ENCODE results near the gene SAPCD1. TPM values are rescaled to one million over a fixed set of nuclear protein-coding genes. Genes with fewer than 3 reads are reported as not detected.

The SAPCD1 gene
- total and polyA plus RNA-seq, 10 of the 15 experiments (the other 5 are each of a cell fraction or from before 2014, with no cell fraction given), result 1.6 to 13.0 (median 5.4) TPM

DNA sequence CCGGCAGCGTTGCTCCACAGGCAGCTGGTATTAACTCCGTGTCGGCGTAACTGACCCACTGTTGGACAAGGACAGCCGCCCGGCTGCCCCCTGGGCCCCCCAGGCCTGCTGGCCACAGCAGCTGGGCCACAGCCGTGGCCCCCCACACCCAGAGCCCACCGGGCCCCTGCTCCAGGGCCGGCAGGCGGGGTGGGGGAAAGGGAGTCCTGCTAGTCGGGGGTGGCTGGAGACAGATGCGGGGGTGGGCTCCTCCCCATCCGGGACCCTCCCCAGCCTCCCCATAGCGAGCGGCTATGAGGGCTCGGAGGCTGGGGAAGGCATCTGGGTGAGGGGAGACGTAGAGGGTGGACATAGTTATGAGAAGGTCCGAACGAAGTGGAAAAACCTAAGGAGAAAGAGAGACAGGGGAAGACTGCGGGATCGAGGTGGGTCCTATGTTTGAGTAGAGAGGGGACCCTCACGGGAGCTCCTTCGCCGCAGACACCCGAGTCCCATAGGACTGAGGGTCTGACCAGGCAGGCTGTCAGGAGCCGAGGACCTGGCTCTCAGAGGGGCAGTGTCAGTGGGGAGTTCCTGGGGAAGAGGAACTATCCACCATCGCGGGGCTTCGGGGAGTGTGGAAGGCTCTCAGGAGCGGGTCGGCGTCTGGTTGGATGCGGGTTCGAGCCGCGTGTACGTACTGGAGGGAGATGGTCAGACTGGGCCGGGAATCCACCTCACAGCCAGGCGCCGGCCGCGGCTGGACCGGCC, 32.6 kb downstream of the SAPCD1 start:
- H4K20me1 ChIP-seq (ENCODE audit: control insufficient read depth, insufficient read depth), result no peaks in the 10 kb centered on the region
- ChIA-PET RAD21 (ENCODE audit: unreplicated experiment) (interaction anchor here (1.0 to 2.6 kb wide), 11 partner anchors 11 to 68 kb away, joined by 3 to 19 read pairs (median 4); partner anchors contain the start of genes HSPA1A, HSPA1B, HSPA1L and LSM2), CTCF (interaction anchor here (0.6 to 3.7 kb wide), 7 partner anchors 10 to 65 kb away, joined by 3 to 26 read pairs (median 5); partner anchors contain the start of genes LSM2 and VWA7), SMC1A (ENCODE audit: uncharacterized antibody, unreplicated experiment) (interaction anchor here (0.6 to 2.2 kb wide), 9 partner anchors 12 to 69 kb away, joined by 3 to 10 read pairs (median 4); partner anchors contain the start of genes LSM2 and NEU1), POLR2A (interaction anchor here (0.9 to 3.5 kb wide), 10 partner anchors 11 to 67 kb away, joined by 3 to 32 read pairs (median 7); partner anchors contain the start of genes HSPA1A, HSPA1B, HSPA1L and LSM2)
- no TSS peak for BruUV-seq (replicated peaks)
- peak overlapping the region; percentile 81 for H3K9ac ChIP-seq (ENCODE audit: control insufficient read depth, insufficient read depth, low read length)
- H3K27me3 ChIP-seq (replicated peaks in 1 of 2; ENCODE audit: control insufficient read depth in 2 of 2, insufficient read depth in 2 of 2, low read length in 1 of 2), result no peaks in the 10 kb centered on the region
- H2AFZ ChIP-seq (ENCODE audit: control insufficient read depth, low read depth, low read length), result peak overlapping the region; percentile 94
- H3K27ac ChIP-seq (ENCODE audit: control insufficient read depth, insufficient read depth), result peak overlapping the region; percentile 95
- WGBS (ENCODE audit: insufficient coverage, insufficient replicate concordance, low lambda C conversion rate, missing lambda C conversion rate), result under 1% methylated on average over 43 of the region's 44 CpGs
- FAIRE-seq (no peak), DNase-seq (ENCODE audit: low read depth, low spot score) (no peak), ATAC-seq (peak; percentile 27)
- in situ Hi-C loops (cut with MboI) (no loop called here), intact Hi-C loops (cut with micrococcal nuclease; ENCODE audit: unreplicated experiment) (loop anchor here (5.0 kb wide), 1 partner anchor 37 kb away; no protein-coding TSS in a partner anchor)
- H3K9me3 ChIP-seq (replicated peaks; ENCODE audit: control insufficient read depth, insufficient read depth, low read length), result no peaks in the 10 kb centered on the region
- peaks cover 7 to 11% of the 10 kb centered on the region in 2 experiments; a peak in 3 of 4 replicates for H3K36me3 ChIP-seq (ENCODE audit: control insufficient read depth in 2 of 2, insufficient read depth in 2 of 2, low read length in 1 of 2)
- peaks cover 6% of the 10 kb centered on the region for H3K4me1 ChIP-seq (ENCODE audit: control insufficient read depth, insufficient read depth, low read length)
- H3K4me3 ChIP-seq, result peak overlapping the region; percentile 81
- H3K79me2 ChIP-seq (ENCODE audit: control insufficient read depth, insufficient read depth, low read length), result peaks cover 21% of the 10 kb centered on the region
- H3K4me2 ChIP-seq (ENCODE audit: control insufficient read depth, insufficient read depth), result peak overlapping the region; percentile 47
- TF ChIP-seq, protein P1, sequence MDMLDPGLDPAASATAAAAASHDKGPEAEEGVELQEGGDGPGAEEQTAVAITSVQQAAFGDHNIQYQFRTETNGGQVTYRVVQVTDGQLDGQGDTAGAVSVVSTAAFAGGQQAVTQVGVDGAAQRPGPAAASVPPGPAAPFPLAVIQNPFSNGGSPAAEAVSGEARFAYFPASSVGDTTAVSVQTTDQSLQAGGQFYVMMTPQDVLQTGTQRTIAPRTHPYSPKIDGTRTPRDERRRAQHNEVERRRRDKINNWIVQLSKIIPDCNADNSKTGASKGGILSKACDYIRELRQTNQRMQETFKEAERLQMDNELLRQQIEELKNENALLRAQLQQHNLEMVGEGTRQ (IDR thresholded peaks at IDR 0.05; ENCODE audit: borderline replicate concordance, low read depth, low read length), result no peak
- TF ChIP-seq STAT3 (IDR thresholded peaks at IDR 0.05; ENCODE audit: low read depth, low read length), result no peak
- no peak for TF ChIP-seq NFIC (IDR thresholded peaks at IDR 0.05; ENCODE audit: low read depth, low read length)
- no peak for TF ChIP-seq STAT1 (conservative IDR thresholded peaks at IDR 0.05)
- no peak for TF ChIP-seq ATF7 (IDR thresholded peaks at IDR 0.05; ENCODE audit: low read depth)
- no peak for TF ChIP-seq MTA2 (IDR thresholded peaks at IDR 0.05; ENCODE audit: low read depth)
- TF ChIP-seq HDAC2 (IDR thresholded peaks at IDR 0.05), result no peak
- peak in 1 of 2 experiments; percentile 50; a peak in 1 of 3 replicates for TF ChIP-seq EGR1 (IDR thresholded peaks at IDR 0.05; ENCODE audit: borderline replicate concordance in 1 of 2, low read depth in 2 of 2, low read length in 2 of 2)
- 0 out of 2 replicates have a peak, but pooled peaks have one; percentile 4 for TF ChIP-seq SIN3A (IDR thresholded peaks at IDR 0.05; ENCODE audit: low read depth, low read length)
- TF ChIP-seq, protein P2, sequence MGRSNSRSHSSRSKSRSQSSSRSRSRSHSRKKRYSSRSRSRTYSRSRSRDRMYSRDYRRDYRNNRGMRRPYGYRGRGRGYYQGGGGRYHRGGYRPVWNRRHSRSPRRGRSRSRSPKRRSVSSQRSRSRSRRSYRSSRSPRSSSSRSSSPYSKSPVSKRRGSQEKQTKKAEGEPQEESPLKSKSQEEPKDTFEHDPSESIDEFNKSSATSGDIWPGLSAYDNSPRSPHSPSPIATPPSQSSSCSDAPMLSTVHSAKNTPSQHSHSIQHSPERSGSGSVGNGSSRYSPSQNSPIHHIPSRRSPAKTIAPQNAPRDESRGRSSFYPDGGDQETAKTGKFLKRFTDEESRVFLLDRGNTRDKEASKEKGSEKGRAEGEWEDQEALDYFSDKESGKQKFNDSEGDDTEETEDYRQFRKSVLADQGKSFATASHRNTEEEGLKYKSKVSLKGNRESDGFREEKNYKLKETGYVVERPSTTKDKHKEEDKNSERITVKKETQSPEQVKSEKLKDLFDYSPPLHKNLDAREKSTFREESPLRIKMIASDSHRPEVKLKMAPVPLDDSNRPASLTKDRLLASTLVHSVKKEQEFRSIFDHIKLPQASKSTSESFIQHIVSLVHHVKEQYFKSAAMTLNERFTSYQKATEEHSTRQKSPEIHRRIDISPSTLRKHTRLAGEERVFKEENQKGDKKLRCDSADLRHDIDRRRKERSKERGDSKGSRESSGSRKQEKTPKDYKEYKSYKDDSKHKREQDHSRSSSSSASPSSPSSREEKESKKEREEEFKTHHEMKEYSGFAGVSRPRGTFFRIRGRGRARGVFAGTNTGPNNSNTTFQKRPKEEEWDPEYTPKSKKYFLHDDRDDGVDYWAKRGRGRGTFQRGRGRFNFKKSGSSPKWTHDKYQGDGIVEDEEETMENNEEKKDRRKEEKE (IDR thresholded peaks at IDR 0.05), result no peak
- TF ChIP-seq, protein P3, sequence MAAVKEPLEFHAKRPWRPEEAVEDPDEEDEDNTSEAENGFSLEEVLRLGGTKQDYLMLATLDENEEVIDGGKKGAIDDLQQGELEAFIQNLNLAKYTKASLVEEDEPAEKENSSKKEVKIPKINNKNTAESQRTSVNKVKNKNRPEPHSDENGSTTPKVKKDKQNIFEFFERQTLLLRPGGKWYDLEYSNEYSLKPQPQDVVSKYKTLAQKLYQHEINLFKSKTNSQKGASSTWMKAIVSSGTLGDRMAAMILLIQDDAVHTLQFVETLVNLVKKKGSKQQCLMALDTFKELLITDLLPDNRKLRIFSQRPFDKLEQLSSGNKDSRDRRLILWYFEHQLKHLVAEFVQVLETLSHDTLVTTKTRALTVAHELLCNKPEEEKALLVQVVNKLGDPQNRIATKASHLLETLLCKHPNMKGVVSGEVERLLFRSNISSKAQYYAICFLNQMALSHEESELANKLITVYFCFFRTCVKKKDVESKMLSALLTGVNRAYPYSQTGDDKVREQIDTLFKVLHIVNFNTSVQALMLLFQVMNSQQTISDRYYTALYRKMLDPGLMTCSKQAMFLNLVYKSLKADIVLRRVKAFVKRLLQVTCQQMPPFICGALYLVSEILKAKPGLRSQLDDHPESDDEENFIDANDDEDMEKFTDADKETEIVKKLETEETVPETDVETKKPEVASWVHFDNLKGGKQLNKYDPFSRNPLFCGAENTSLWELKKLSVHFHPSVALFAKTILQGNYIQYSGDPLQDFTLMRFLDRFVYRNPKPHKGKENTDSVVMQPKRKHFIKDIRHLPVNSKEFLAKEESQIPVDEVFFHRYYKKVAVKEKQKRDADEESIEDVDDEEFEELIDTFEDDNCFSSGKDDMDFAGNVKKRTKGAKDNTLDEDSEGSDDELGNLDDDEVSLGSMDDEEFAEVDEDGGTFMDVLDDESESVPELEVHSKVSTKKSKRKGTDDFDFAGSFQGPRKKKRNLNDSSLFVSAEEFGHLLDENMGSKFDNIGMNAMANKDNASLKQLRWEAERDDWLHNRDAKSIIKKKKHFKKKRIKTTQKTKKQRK (IDR thresholded peaks at IDR 0.05; ENCODE audit: low read depth, low read length), result no peak
- TF ChIP-seq, protein P4, sequence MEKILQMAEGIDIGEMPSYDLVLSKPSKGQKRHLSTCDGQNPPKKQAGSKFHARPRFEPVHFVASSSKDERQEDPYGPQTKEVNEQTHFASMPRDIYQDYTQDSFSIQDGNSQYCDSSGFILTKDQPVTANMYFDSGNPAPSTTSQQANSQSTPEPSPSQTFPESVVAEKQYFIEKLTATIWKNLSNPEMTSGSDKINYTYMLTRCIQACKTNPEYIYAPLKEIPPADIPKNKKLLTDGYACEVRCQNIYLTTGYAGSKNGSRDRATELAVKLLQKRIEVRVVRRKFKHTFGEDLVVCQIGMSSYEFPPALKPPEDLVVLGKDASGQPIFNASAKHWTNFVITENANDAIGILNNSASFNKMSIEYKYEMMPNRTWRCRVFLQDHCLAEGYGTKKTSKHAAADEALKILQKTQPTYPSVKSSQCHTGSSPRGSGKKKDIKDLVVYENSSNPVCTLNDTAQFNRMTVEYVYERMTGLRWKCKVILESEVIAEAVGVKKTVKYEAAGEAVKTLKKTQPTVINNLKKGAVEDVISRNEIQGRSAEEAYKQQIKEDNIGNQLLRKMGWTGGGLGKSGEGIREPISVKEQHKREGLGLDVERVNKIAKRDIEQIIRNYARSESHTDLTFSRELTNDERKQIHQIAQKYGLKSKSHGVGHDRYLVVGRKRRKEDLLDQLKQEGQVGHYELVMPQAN (conservative IDR thresholded peaks at IDR 0.05), result no peak
- no peak for TF ChIP-seq TCF12 (IDR thresholded peaks at IDR 0.05; ENCODE audit: low read depth, low read length)

Measured in GM12878 (cell line).